ENCODE results near the gene VWA1. TPM values are rescaled to one million over a fixed set of nuclear protein-coding genes. Genes with fewer than 3 reads are reported as not detected.

VWA1 gene
- total RNA-seq, 4 donors from 2014 or later, result 29.4 to 82.0 (median 51.6) TPM

GRCh38 chr1:1423245-1423597 is 12.3 kb upstream of the VWA1 start:
- DNase-seq, result no peak
- Histone ChIP-seq H3K9me3 (no peaks in the 10 kb centered on the region), H3K4me1 (peaks cover 0 to 19% (median 7%) of the 10 kb centered on the region in 4 donors), H3K36me3 (no peaks in the 10 kb centered on the region), H3K4me3 (no peak overlapping the region), H3K27me3 (peaks cover 37% of the 10 kb centered on the region), H3K27ac (no peak overlapping the region)
- 84 to 85% methylated on average over 7 of the region's 7 CpGs for WGBS, 2 donors (ENCODE audit: low coverage in 1 of 2)
- intact Hi-C loops (cut with DNase I; ENCODE audit: low total_unique reads) (no loop called here), in situ Hi-C loops (cut with MboI; ENCODE audit: low pct_ligation_motif_present in 1 of 4, low pct_unique_long_range_greater_than_20kb in 1 of 4, low sequenced_read_pairs in 3 of 4) (no loop called here)
- TF ChIP-seq POLR2AphosphoS5 (IDR thresholded peaks at IDR 0.05), result no peak
- TF ChIP-seq EP300 (IDR thresholded peaks at IDR 0.05; ENCODE audit: low read depth), result no peak
- TF ChIP-seq CTCF (IDR thresholded peaks at IDR 0.05), result no peak
- no peak for TF ChIP-seq POLR2A (IDR thresholded peaks at IDR 0.05)

GRCh38 chr1:1424707-1425106 is 10.8 kb upstream of the VWA1 start:
- TF ChIP-seq POLR2AphosphoS5 (IDR thresholded peaks at IDR 0.05) (no peak), POLR2A (IDR thresholded peaks at IDR 0.05) (no peak), CTCF (IDR thresholded peaks at IDR 0.05) (no peak), EP300 (IDR thresholded peaks at IDR 0.05; ENCODE audit: low read depth) (no peak)
- Histone ChIP-seq H3K27ac (no peak overlapping the region), H3K9me3 (no peaks in the 10 kb centered on the region), H3K4me1 (peaks cover 6 to 17% (median 10%) of the 10 kb centered on the region in 4 donors), H3K4me3 (no peak overlapping the region), H3K27me3 (peaks cover 35% of the 10 kb centered on the region), H3K36me3 (no peaks in the 10 kb centered on the region)
- intact Hi-C loops (cut with DNase I; ENCODE audit: low total_unique reads) (no loop called here), in situ Hi-C loops (cut with MboI; ENCODE audit: low pct_ligation_motif_present in 1 of 4, low pct_unique_long_range_greater_than_20kb in 1 of 4, low sequenced_read_pairs in 3 of 4) (no loop called here)
- no peak for DNase-seq
- 92 to 100% methylated on average over 3 to 15 of the region's 15 CpGs for WGBS, 2 donors (ENCODE audit: low coverage in 1 of 2)

GRCh38 chr1:1425426-1425752 is 10.1 kb upstream of the VWA1 start:
- Histone ChIP-seq H3K27me3 (peaks cover 32% of the 10 kb centered on the region), H3K36me3 (no peaks in the 10 kb centered on the region), H3K4me1 (peaks cover 6 to 21% (median 15%) of the 10 kb centered on the region in 4 donors), H3K4me3 (no peak overlapping the region), H3K9me3 (no peaks in the 10 kb centered on the region), H3K27ac (no peak overlapping the region)
- in situ Hi-C loops (cut with MboI; ENCODE audit: low pct_ligation_motif_present in 1 of 4, low pct_unique_long_range_greater_than_20kb in 1 of 4, low sequenced_read_pairs in 3 of 4) (no loop called here), intact Hi-C loops (cut with DNase I; ENCODE audit: low total_unique reads) (no loop called here)
- WGBS, 2 donors (ENCODE audit: low coverage in 1 of 2), result 84% methylated on average over 12 of the region's 12 CpGs; no CpG with 5 or more reads in 1 of the 2 donors
- no peak for TF ChIP-seq EP300 (IDR thresholded peaks at IDR 0.05; ENCODE audit: low read depth)
- no peak for DNase-seq

GRCh38 chr1:1425753-1426495 is 9.6 kb upstream of the VWA1 start:
- no peak for TF ChIP-seq POLR2A (IDR thresholded peaks at IDR 0.05)
- no peak for TF ChIP-seq POLR2AphosphoS5 (IDR thresholded peaks at IDR 0.05)
- no peak for TF ChIP-seq CTCF (IDR thresholded peaks at IDR 0.05)
- TF ChIP-seq EP300 (IDR thresholded peaks at IDR 0.05; ENCODE audit: low read depth), result no peak
- Histone ChIP-seq H3K4me3 (no peak overlapping the region), H3K27ac (peak overlapping the region in 1 of 4 donors; percentile 74), H3K36me3 (no peaks in the 10 kb centered on the region), H3K9me3 (no peaks in the 10 kb centered on the region), H3K4me1 (peaks cover 12 to 20% (median 17%) of the 10 kb centered on the region in 4 donors), H3K27me3 (peaks cover 27% of the 10 kb centered on the region)
- in situ Hi-C loops (cut with MboI; ENCODE audit: low pct_ligation_motif_present in 1 of 4, low pct_unique_long_range_greater_than_20kb in 1 of 4, low sequenced_read_pairs in 3 of 4) (no loop called here), intact Hi-C loops (cut with DNase I; ENCODE audit: low total_unique reads) (no loop called here)
- no peak for DNase-seq
- WGBS, 2 donors (ENCODE audit: low coverage in 1 of 2), result 33% methylated on average over 26 of the region's 33 CpGs; no CpG with 5 or more reads in 1 of the 2 donors
